GOT3 (cell line): ENCODE data around the gene AAMP.

Source experiments
- DNase-seq: peaks from one replicate; lab custom pipeline; 2025; ENCODE audit warnings: mixed read lengths; lab: John Stamatoyannopoulos, UW

AAMP gene

DNA sequence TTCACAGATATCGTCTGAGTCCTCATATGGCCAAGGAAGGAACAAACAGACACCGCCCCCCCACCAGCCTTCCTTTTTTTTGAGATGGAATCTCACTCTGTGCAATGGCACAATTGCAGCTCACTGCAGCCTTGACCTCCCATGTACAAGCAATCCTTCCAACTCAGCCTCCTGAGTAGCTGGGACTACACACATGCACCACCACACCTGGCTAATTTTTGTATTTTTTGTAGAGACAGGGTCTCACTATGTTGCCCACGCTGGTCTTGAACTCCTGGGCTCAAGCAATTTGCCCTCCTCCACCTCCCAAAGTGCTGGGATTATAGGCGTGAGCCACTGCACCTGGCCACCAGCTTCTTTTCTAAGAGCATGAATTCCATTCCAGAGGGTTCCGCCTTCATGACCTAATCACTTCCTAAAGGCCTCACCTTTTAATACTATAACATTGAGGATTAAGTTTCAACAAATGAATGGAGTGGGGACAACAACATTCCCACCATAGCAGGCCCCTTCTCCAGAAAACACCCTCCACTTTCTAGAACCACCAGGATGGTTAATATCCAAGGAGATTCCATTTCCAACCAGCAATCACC lies 24.6 kb upstream of the AAMP start:
- no peak for DNase-seq

GRCh38 chr2:218293715-218294429 lies 23.9 kb upstream of the AAMP start:
- no peak for DNase-seq

GRCh38 chr2:218292048-218293014 lies 22.4 kb upstream of the AAMP start, which contains the start of gene TMBIM1:
Gene TMBIM1, minus strand, starts transcription at chr2:218292503. Its CDS starts 10,362 bp downstream, at chr2:218282141.
- peak; percentile 33 for DNase-seq

DNA sequence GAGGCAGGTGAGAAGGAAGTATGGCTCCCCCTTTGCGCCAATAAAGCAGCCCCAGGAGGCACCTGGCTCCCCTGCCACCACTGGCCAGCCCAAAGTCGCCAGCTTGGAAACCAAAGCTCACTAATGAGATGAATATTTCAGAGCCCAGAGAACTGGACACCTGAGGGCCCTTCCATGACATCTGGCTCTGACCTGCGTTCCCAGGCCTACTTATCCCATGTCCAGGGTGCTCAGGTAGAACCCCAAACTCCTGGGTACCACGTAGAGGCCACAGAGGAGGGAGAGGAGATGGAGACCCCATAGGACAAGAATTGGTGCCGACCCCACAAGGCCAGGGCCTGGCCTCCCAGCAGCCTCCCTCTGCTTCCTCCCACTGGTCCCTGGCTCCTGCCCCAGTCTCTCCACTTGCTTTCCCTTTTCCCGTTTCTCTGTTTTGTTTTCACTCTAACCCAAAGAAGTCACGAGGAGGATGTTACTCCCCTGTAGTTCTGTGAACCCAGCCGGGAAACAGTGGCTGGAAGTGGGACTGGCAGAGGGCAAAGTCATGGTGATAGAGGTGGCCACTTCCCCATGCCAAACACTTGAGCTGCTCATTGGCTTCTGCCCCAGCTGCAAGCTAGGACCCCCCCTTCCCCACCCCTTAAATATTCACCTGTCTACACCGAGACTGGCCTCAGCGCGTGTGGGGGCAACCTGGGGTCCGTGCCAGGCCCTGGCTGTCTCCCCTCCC lies 21.5 kb upstream of the AAMP start:
- no peak for DNase-seq

- DNase-seq: no peak
Observed at GRCh38 chr2:218290316-218291261, 20.7 kb upstream of the AAMP start.

DNA sequence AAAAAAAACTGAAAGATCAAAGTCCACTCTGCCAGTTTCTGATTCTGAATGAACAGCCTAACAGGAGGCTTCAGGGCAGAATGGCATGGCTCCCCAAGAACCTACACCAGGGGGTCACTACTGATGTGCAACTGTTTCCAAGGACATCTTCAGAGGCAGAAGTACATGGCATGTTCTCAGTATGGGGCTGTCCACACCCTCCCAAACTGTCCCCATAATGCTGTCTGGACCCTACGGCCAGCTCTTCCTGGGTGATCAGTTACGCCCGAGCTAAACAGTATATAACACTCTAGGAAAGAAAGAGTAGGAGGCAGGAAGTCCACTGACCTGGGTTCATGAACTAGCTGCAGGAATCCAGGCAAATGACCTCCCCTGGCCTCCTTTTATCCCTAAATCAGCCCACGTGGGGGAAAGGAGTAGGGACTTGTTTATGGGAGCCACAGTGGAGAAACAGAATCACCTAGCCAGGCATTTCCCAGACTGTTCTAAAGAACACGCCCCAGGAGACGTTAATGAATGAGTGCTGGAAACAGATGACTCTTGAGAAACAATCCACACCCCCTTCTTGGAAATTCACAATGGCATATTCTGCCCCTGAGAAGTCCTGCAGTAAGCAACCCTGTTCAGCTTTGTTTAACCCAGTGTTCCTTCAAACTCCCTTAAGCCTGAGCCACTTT lies 19.8 kb upstream of the AAMP start:
- DNase-seq: no peak

- peak; percentile 50 for DNase-seq
Observed at GRCh38 chr2:218286570-218287459, 16.9 kb upstream of the AAMP start.

GRCh38 chr2:218285604-218286003 lies 15.7 kb upstream of the AAMP start:
- DNase-seq: peak; percentile 23

- DNase-seq: peak; percentile 17
Observed at GRCh38 chr2:218284106-218284811, 14.3 kb upstream of the AAMP start.

GRCh38 chr2:218282173-218282991 lies 12.4 kb upstream of the AAMP start:
- no peak for DNase-seq

DNA sequence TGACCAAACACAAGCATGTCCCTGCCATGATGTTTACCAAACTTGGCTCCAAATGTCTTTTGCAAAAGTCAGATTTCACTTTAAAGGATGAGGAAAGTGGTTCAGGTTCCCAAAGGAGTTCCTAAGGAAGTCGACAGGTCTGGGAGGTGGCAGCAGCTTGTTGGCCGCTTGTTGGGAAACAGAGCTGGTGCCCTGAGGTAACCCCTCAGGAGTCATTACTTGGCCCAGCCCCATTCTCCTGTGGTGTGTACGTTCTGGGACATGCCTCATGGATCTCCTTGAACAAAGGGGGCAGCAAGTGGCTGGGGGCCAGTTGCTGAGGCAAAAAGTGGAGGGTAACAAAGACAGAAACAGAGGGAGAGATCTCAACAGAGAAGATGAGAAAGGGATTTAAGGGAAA lies 11.5 kb upstream of the AAMP start:
- DNase-seq: no peak

- DNase-seq: no peak
Observed at GRCh38 chr2:218280260-218280870, 10.4 kb upstream of the AAMP start.

DNA sequence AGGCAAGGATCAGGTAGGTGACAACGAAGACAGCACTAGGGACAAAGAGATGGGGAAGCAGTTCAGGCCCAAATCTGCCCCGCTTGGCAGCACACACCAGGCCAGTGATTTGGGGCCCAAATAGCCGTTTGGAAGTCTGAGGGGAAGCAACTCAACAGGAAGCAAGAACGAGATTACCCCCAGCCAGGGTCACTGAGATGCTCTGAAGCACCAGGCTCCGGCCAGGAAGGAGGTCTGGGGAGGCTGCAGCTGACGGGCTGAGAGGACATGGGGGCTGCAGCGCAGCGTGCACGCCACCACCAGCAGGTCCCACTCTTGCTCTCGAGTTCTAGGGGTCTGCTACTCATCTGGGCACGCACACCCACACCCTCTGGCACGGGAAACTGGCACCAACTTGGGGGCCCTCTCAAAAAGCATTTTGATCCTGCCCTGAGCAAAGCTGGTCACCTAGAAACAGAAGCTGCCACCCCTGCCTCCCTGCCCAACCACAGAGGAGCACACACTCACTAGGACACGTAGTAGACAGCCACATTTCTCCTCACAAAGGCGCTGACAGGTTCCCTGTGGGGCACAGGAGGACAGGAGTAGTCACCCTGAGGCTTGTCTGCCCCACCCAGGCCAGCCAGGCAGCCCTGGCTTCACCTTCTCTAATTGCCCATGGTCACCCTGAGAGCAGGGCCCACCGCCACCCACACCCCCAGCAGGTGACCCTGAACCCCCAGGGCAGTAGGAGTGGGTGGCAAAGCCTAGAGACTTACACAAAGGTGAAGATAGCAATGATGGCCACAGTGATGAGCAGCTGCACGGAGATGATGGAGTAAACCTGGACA lies 8.8 kb upstream of the AAMP start:
- DNase-seq: no peak

DNA sequence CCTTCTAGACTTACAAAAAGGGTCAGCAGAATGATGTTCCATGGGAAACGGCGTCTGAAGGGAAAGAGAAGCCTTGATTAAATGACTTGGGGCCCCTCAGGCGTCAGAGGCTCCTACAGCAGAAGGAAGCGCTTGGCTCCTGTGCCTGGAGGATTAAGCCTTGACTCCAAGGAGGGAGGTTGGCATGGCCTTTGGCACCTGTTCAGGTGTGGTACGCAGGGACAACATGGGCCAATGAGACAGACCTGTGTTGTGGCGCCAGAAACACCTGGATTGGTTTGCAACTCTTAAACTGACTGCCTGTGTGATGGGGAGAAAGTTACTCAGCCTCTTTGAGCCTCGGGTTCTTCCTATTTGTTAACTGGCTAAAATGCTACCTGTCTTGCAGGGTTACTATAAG lies 8.0 kb upstream of the AAMP start:
- DNase-seq: no peak

- DNase-seq: no peak
Observed at GRCh38 chr2:218276986-218277755, 7.2 kb upstream of the AAMP start.
